Endothelial cell of umbilical vein (primary cell): ENCODE results near the gene ASIC1. TPM values are rescaled to one million over a fixed set of nuclear protein-coding genes. Genes with fewer than 3 reads are reported as not detected.

ENCODE experiments used
- BruUV-seq: library from RNA; stranded (reverse); fragments of 400-500 nt; replicated peaks from 2 replicates; lab custom pipeline; 2021; lab: Mats Ljungman, UMichigan
- CTCF ChIA-PET: fragments of 300-600, 350-600 bp; sonication (Branson Sonifier 250); formaldehyde crosslinking; loops from one replicate; lab custom pipeline; 2021; ENCODE audit warnings: antibody characterized with exemption, inconsistent platforms; lab: Charles Lee
- POLR2A ChIA-PET: fragments of 300-600, 350-600 bp; sonication (Branson Sonifier 250); formaldehyde crosslinking; loops from one replicate; lab custom pipeline; 2021; ENCODE audit warnings: antibody characterized with exemption, inconsistent platforms; lab: Charles Lee
- DNase-seq: peaks from one replicate; pipeline ENCODE4 v3.0.0-alpha.2; 2011; ENCODE audit warnings: low read depth, low spot score
- FAIRE-seq: peaks from 2 replicates; lab custom pipeline; 2011; peaks lifted over from hg19 to GRCh38; lab: Jason Lieb, UNC
- H2AFZ ChIP-seq: 2 replicates; pipeline ENCODE4 v1.6.0; 2012; ENCODE audit warnings: low read depth, low read length, control low read depth, inconsistent platforms
- H3K27ac ChIP-seq: 2 replicates; pipeline ENCODE4 v1.5.1; 2011; ENCODE audit warnings: low read depth, mild to moderate bottlenecking, control low read depth, low read length, moderate library complexity; ENCODE audit not compliant: insufficient read depth
- H3K27me3 ChIP-seq, 2 experiments: 2 replicates each; pipeline versions ENCODE4 v1.6.0 to v1.6.1; 2011; ENCODE audit warnings: low read length in 2 of 2, mixed read lengths in 1 of 2; ENCODE audit not compliant: control insufficient read depth in 2 of 2, insufficient read depth in 2 of 2
- H3K36me3 ChIP-seq, 2 experiments: 2 replicates in 1 of 2; 3 replicates in 1 of 2; pipeline ENCODE4 v1.5.1; 2011; ENCODE audit warnings: low read length in 2 of 2, mild to moderate bottlenecking in 1 of 2, moderate library complexity in 1 of 2; ENCODE audit not compliant: control insufficient read depth in 2 of 2, insufficient read depth in 2 of 2; ENCODE audit errors: extremely low read depth in 1 of 2
- H3K4me1 ChIP-seq: 3 replicates; pipeline ENCODE4 v1.5.1; 2011; ENCODE audit warnings: mild to moderate bottlenecking, low read length; ENCODE audit not compliant: control insufficient read depth, insufficient read depth; ENCODE audit errors: extremely low read depth
- H3K4me2 ChIP-seq: 2 replicates; pipeline ENCODE4 v1.6.1; 2011; ENCODE audit warnings: low read length, control low read depth, mixed read lengths; ENCODE audit not compliant: insufficient read depth
- H3K4me3 ChIP-seq, 3 experiments: fragments of 200-600 bp in 1 of 3; sonication (generic), shearing (Covaris generic) in 1 of 3; replicated peaks in 1 of 3; 2 replicates each; pipeline ENCODE4 v1.5.1; 2011 to 2016; ENCODE audit warnings: control low read depth in 3 of 3, low read length in 3 of 3, mild to moderate bottlenecking in 2 of 3, inconsistent platforms in 1 of 3, low read depth in 1 of 3, moderate library complexity in 1 of 3; ENCODE audit not compliant: insufficient read depth in 1 of 3
- H3K79me2 ChIP-seq: 2 replicates; pipeline ENCODE4 v1.6.0; 2012; ENCODE audit warnings: low read length, inconsistent platforms; ENCODE audit not compliant: control insufficient read depth, insufficient read depth
- H3K9ac ChIP-seq: replicated peaks from 2 replicates; pipeline ENCODE3; 2011; ENCODE audit warnings: low read length, control low read depth; ENCODE audit not compliant: insufficient read depth; ENCODE audit errors: extremely low read depth
- H3K9me1 ChIP-seq: replicated peaks from 3 replicates; pipeline ENCODE4 v1.6.0; 2011; ENCODE audit warnings: mild to moderate bottlenecking, low read length; ENCODE audit not compliant: control insufficient read depth, insufficient read depth; ENCODE audit errors: extremely low read depth
- H3K9me3 ChIP-seq: replicated peaks from 2 replicates; pipeline ENCODE4 v1.5.1; 2012; ENCODE audit warnings: low read length, inconsistent platforms; ENCODE audit not compliant: control insufficient read depth, insufficient read depth
- H4K20me1 ChIP-seq: replicated peaks from 2 replicates; pipeline ENCODE3; 2011; ENCODE audit warnings: mild to moderate bottlenecking, low read length; ENCODE audit not compliant: control insufficient read depth, insufficient read depth; ENCODE audit errors: extremely low read depth
- CTCF ChIP-seq, 2 donors: IDR thresholded peaks; 1 replicate in 1 of 2; 2 replicates in 1 of 2; pipeline ENCODE4 v1.5.1; 2011; ENCODE audit warnings: low read length in 2 of 2, mild to moderate bottlenecking in 2 of 2, moderate library complexity in 2 of 2, control low read depth in 1 of 2, inconsistent platforms in 1 of 2, low read depth in 1 of 2; ENCODE audit not compliant: insufficient read depth in 1 of 2; ENCODE audit errors: extremely low read depth in 1 of 2
- EZH2 ChIP-seq: IDR thresholded peaks from 2 replicates; pipeline ENCODE4 v1.6.1; 2012; ENCODE audit warnings: borderline replicate concordance, low read depth, mild to moderate bottlenecking, moderate library complexity, low read length, inconsistent platforms; ENCODE audit not compliant: severe bottlenecking
- FOS ChIP-seq: IDR thresholded peaks from 2 replicates; pipeline ENCODE4 v1.6.1; 2011; ENCODE audit warnings: mild to moderate bottlenecking, low read length, moderate library complexity, borderline replicate concordance; ENCODE audit not compliant: insufficient read depth
- GATA2 ChIP-seq: IDR thresholded peaks from 2 replicates; pipeline ENCODE4 v1.7.0; 2011; ENCODE audit warnings: low read depth, mild to moderate bottlenecking, moderate library complexity, mixed read lengths, low read length; ENCODE audit not compliant: insufficient read length, insufficient read depth
- JUN ChIP-seq: IDR thresholded peaks from 2 replicates; pipeline ENCODE4 v1.6.1; 2011; ENCODE audit warnings: borderline replicate concordance, low read depth; ENCODE audit not compliant: insufficient read length, insufficient read depth
- MYC ChIP-seq: IDR thresholded peaks from one replicate; pipeline ENCODE4 v1.6.1; 2011; ENCODE audit warnings: mild to moderate bottlenecking, low read depth, low read length
- POLR2A ChIP-seq: IDR thresholded peaks from 2 replicates; pipeline ENCODE4 v1.6.1; 2012; ENCODE audit warnings: low read depth, mild to moderate bottlenecking, control low read depth, low read length
- POLR2AphosphoS5 ChIP-seq: IDR thresholded peaks from 2 replicates; pipeline ENCODE4 v1.6.1; 2012; ENCODE audit warnings: low read depth, mild to moderate bottlenecking, control low read depth, low read length, moderate library complexity; ENCODE audit not compliant: insufficient read depth
- dilution Hi-C: fragments of 300-500 bp; cut with MboI; formaldehyde crosslinking; loops from one replicate; pipeline ENCODE4 v1.15.0; 2019; ENCODE audit warnings: low sequenced_read_pairs; ENCODE audit not compliant: extremely low pct_ligation_motif_present
- intact Hi-C: fragments of 100-400 bp; cut with micrococcal nuclease; formaldehyde crosslinking; loops from one replicate; pipeline ENCODE4 v1.10.0; 2022
- polyA plus RNA-seq, 4 experiments: library from polyadenylated mRNA; depleted of rRNA in 3 of 4; stranded (reverse) in 3 of 4; unstranded in 1 of 4; fragments of >200 nt; gene quantifications; 2 replicates each; pipeline versions ENCODE4 v1.2.1 to v1.2.3, GENCODE V29; 2011 to 2012; ENCODE audit warnings: missing spikeins in 1 of 4
- total RNA-seq: library from RNA; stranded (reverse); gene quantifications from 2 replicates; pipeline ENCODE4 v1.2.3, GENCODE V29; 2021
- TF ChIP-seq, protein P1 (sequence below): IDR thresholded peaks from 2 replicates; pipeline ENCODE4 v1.6.1; 2011; ENCODE audit not compliant: insufficient read depth, insufficient read length

ASIC1 gene
- total and polyA plus RNA-seq, 2 donors (not counting 3 experiments of a cell fraction or from before 2014, with no cell fraction given), result 0.53 to 0.66 TPM

DNA sequence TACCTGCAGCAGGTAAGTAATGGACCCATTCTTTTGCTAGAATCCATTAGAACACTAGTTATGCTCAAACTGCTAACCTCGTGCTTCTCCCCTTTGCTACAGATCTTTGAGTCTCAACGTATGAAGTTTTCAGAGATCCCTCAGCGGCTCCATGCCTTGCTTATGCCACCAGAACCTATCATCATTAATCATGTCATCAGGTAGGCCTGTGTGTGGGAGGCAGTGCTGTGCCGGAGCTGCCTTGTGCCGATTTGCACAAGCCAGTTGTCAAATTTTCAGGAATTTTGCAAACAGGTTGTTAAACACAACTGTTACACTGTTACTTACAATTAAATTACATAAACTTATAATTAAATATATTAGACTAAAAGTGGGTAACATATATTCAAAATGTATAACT lies 33.0 kb downstream of the ASIC1 start:
- intact Hi-C loops, result no loop called here
- Histone ChIP-seq H3K9me1 (no peaks in the 10 kb centered on the region), H3K4me3 (no peak overlapping the region), H3K27ac (no peak overlapping the region), H4K20me1 (no peaks in the 10 kb centered on the region), H3K4me2 (no peak overlapping the region), H3K9ac (no peak overlapping the region), H3K36me3 (peaks cover 35 to 39% of the 10 kb centered on the region in 2 experiments), H2AFZ (no peak overlapping the region), H3K79me2 (peaks cover 13% of the 10 kb centered on the region), H3K9me3 (no peaks in the 10 kb centered on the region), H3K4me1 (peaks cover 29% of the 10 kb centered on the region), H3K27me3 (no peaks in the 10 kb centered on the region)
- CTCF ChIA-PET, result interaction anchor here (1.0 to 1.1 kb wide), 2 partner anchors 21 to 224 kb away, joined by 3 to 4 read pairs; partner anchors contain the start of gene COX14
- dilution Hi-C loops, result no loop called here
- POLR2A ChIA-PET, result no interaction called here
- FAIRE-seq, result no peak
- DNase-seq, result no peak
- no TSS peak for BruUV-seq
- TF ChIP-seq FOS (no peak), CTCF (IDR thresholded peaks at IDR 0.05; ENCODE audit: extremely low read depth in 1 of 2, insufficient read depth in 1 of 2, low read depth in 1 of 2, low read length in 2 of 2) (no peak), POLR2AphosphoS5 (no peak), MYC (no peak), EZH2 (no peak), GATA2 (no peak), JUN (no peak), POLR2A (no peak)
- TF ChIP-seq, protein P1, sequence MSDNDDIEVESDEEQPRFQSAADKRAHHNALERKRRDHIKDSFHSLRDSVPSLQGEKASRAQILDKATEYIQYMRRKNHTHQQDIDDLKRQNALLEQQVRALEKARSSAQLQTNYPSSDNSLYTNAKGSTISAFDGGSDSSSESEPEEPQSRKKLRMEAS, result no peak
